Measurements from ENCODE around the gene MTX1. TPM values are rescaled to one million over a fixed set of nuclear protein-coding genes. Genes with fewer than 3 reads are reported as not detected.

Gene MTX1
- total and polyA plus RNA-seq, 2 experiments from 2014 or later = 77.7 to 106 TPM

DNA sequence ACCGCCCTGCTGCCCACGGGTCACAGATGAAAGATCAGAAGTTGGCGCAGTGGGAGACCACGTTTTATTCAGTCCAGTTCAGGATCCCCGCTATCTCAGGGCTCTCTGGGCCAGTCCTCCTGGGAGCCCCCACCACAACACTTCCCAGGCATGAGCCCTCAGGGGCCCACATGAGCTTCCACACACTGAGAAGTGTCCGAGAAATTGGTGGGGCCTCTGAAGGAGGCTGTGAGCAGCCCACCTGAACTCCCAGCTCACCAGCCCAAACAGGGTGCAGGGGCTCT lies 22.8 kb upstream of the MTX1 start (continued):
- TF ChIP-seq ZNF331 (CRISPR knock-in tag; IDR thresholded peaks at IDR 0.05; ENCODE audit: low read depth) = no peak
- TF ChIP-seq, protein P1, sequence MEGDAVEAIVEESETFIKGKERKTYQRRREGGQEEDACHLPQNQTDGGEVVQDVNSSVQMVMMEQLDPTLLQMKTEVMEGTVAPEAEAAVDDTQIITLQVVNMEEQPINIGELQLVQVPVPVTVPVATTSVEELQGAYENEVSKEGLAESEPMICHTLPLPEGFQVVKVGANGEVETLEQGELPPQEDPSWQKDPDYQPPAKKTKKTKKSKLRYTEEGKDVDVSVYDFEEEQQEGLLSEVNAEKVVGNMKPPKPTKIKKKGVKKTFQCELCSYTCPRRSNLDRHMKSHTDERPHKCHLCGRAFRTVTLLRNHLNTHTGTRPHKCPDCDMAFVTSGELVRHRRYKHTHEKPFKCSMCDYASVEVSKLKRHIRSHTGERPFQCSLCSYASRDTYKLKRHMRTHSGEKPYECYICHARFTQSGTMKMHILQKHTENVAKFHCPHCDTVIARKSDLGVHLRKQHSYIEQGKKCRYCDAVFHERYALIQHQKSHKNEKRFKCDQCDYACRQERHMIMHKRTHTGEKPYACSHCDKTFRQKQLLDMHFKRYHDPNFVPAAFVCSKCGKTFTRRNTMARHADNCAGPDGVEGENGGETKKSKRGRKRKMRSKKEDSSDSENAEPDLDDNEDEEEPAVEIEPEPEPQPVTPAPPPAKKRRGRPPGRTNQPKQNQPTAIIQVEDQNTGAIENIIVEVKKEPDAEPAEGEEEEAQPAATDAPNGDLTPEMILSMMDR (conservative IDR thresholded peaks at IDR 0.05; ENCODE audit: low read depth in 2 of 2) = no peak

GRCh38 chr1:155186067-155186793 lies 22.3 kb upstream of the MTX1 start:
- no peak overlapping the region for H2AFZ ChIP-seq
- DNase-seq (ENCODE audit: low spot score) = peak; percentile 48
- H3K27me3 Mint-ChIP-seq (ENCODE audit: insufficient read depth, low read depth, poor library complexity) = peaks cover 20% of the 10 kb centered on the region
- H3K27me3 ChIP-seq (ENCODE audit: insufficient read depth) = no peaks in the 10 kb centered on the region
- peaks cover 17% of the 10 kb centered on the region for H3K4me1 ChIP-seq (ENCODE audit: insufficient read depth)
- H3K4me1 Mint-ChIP-seq = peaks cover 30% of the 10 kb centered on the region
- H3K36me3 ChIP-seq (ENCODE audit: insufficient read depth) = no peaks in the 10 kb centered on the region
- H4K20me1 ChIP-seq (replicated peaks; ENCODE audit: insufficient read depth) = no peaks in the 10 kb centered on the region
- H3K27ac ChIP-seq (ENCODE audit: low read depth) = no peak overlapping the region
- H3K4me3 Mint-ChIP-seq = peak overlapping the region; percentile 47
- peak overlapping the region; percentile 59 for H3K27ac Mint-ChIP-seq
- peak overlapping the region; percentile 43; the same call in 1 of the 2 replicates for H3K4me2 ChIP-seq
- H3K9me2 ChIP-seq (ENCODE audit: insufficient read depth) = no peaks in the 10 kb centered on the region
- 0 out of 3 replicates have a peak, but pooled peaks cover 2% of the 10 kb centered on the region for H3K9me3 Mint-ChIP-seq
- H3K4me3 ChIP-seq = no peak overlapping the region
- H3F3A ChIP-seq (replicated peaks; ENCODE audit: low read depth) = 0 out of 2 replicates have a peak, but pooled peaks cover 3% of the 10 kb centered on the region
- ATAC-seq = peak; percentile 61
- no peaks in the 10 kb centered on the region for H3K79me2 ChIP-seq (replicated peaks; ENCODE audit: insufficient read depth)
- H3K36me3 Mint-ChIP-seq (ENCODE audit: low read depth) = peaks cover 22% of the 10 kb centered on the region
- TF ChIP-seq, protein P1 (conservative IDR thresholded peaks at IDR 0.05; ENCODE audit: low read depth in 2 of 2) = no peak
- TF ChIP-seq STAT1 (IDR thresholded peaks at IDR 0.05; ENCODE audit: unreplicated experiment) (no peak), EZH2 (IDR thresholded peaks at IDR 0.05; ENCODE audit: low read depth, unreplicated experiment) (no peak), EZH2phosphoT487 (IDR thresholded peaks at IDR 0.05; ENCODE audit: unreplicated experiment) (no peak), ZNF331 (CRISPR knock-in tag; IDR thresholded peaks at IDR 0.05; ENCODE audit: low read depth) (no peak), CREB1 (CRISPR knock-in tag; IDR thresholded peaks at IDR 0.05; ENCODE audit: low read depth) (no peak), NANOG (IDR thresholded peaks at IDR 0.05; ENCODE audit: borderline replicate concordance) (no peak), ZNF114 (CRISPR knock-in tag; IDR thresholded peaks at IDR 0.05) (no peak), ZNF462 (CRISPR knock-in tag; IDR thresholded peaks at IDR 0.05) (no peak)
- TF ChIP-seq, protein P2, sequence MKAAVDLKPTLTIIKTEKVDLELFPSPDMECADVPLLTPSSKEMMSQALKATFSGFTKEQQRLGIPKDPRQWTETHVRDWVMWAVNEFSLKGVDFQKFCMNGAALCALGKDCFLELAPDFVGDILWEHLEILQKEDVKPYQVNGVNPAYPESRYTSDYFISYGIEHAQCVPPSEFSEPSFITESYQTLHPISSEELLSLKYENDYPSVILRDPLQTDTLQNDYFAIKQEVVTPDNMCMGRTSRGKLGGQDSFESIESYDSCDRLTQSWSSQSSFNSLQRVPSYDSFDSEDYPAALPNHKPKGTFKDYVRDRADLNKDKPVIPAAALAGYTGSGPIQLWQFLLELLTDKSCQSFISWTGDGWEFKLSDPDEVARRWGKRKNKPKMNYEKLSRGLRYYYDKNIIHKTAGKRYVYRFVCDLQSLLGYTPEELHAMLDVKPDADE (IDR thresholded peaks at IDR 0.05) = no peak
